Tibial artery (tissue), 4 donors: Measurements from ENCODE around the gene ADAM22.

Source experiments
- DNase-seq, 2 donors: peaks; one replicate each; pipeline ENCODE4 v3.0.0-alpha.2; 2019
- H3K27ac ChIP-seq, 2 donors: fragments of 200-600 bp; sonication (generic) in 1 of 2; 1 replicate in 1 of 2; 2 replicates in 1 of 2; pipeline ENCODE4 v1.5.1; 2018 to 2019; ENCODE audit warnings: mild to moderate bottlenecking in 1 of 2
- H3K27me3 ChIP-seq, 2 donors: fragments of 200-600 bp; sonication (generic) in 1 of 2; one replicate each; pipeline versions ENCODE4 v1.5.1 to v1.6.0; 2016 to 2019
- H3K36me3 ChIP-seq, 3 donors: fragments of 200-600 bp; sonication (generic) in 2 of 3; one replicate each; pipeline ENCODE4 v1.5.1; 2016 to 2019; ENCODE audit warnings: mild to moderate bottlenecking in 2 of 3
- H3K4me1 ChIP-seq, 4 donors: fragments of 200-600 bp; sonication (generic) in 2 of 4; 1 replicate in 3 of 4; 2 replicates in 1 of 4; pipeline ENCODE4 v1.5.1; 2016 to 2019
- H3K4me3 ChIP-seq, 2 donors: fragments of 200-600 bp; sonication (generic) in 1 of 2; 1 replicate in 1 of 2; 2 replicates in 1 of 2; pipeline ENCODE4 v1.5.1; 2018 to 2019; ENCODE audit warnings: mild to moderate bottlenecking in 2 of 2
- H3K9me3 ChIP-seq, 3 donors: fragments of 200-600 bp; sonication (generic) in 1 of 3; one replicate each; pipeline ENCODE4 v1.5.1; 2016 to 2019
- CTCF ChIP-seq, 2 experiments: fragments of 200-600 bp in 1 of 2; fragments of 450-650 bp in 1 of 2; IDR thresholded peaks; one replicate each; pipeline ENCODE4 v1.5.1; 2017 to 2019; ENCODE audit warnings: antibody characterized with exemption in 2 of 2, mild to moderate bottlenecking in 1 of 2, moderate library complexity in 1 of 2
- intact Hi-C: fragments of 100-400 bp; cut with DNase I; formaldehyde crosslinking; loops from one replicate; pipeline ENCODE4 v1.15.0; 2023; ENCODE audit warnings: low total_unique reads

ADAM22 gene

GRCh38 chr7:88104732-88105131, 170.7 kb downstream of the ADAM22 start:
- H3K36me3 ChIP-seq: no peaks in the 10 kb centered on the region
- no peaks in the 10 kb centered on the region for H3K9me3 ChIP-seq
- no peak for DNase-seq
- no peak overlapping the region for H3K4me3 ChIP-seq
- no peaks in the 10 kb centered on the region for H3K27me3 ChIP-seq
- H3K4me1 ChIP-seq: no peaks in the 10 kb centered on the region
- intact Hi-C loops: no loop called here
- H3K27ac ChIP-seq: no peak overlapping the region
- TF ChIP-seq CTCF (IDR thresholded peaks at IDR 0.05): no peak

GRCh38 chr7:88105231-88105630, 171.2 kb downstream of the ADAM22 start:
- H3K27me3 ChIP-seq: no peaks in the 10 kb centered on the region
- H3K4me3 ChIP-seq: no peak overlapping the region
- H3K4me1 ChIP-seq: no peaks in the 10 kb centered on the region
- no peak for DNase-seq
- TF ChIP-seq CTCF (IDR thresholded peaks at IDR 0.05): no peak
- no peaks in the 10 kb centered on the region for H3K36me3 ChIP-seq
- no peak overlapping the region for H3K27ac ChIP-seq
- H3K9me3 ChIP-seq: no peaks in the 10 kb centered on the region
- intact Hi-C loops: no loop called here

GRCh38 chr7:88106434-88106833, 172.4 kb downstream of the ADAM22 start:
- no peaks in the 10 kb centered on the region for H3K27me3 ChIP-seq
- no peaks in the 10 kb centered on the region for H3K4me1 ChIP-seq
- TF ChIP-seq CTCF (IDR thresholded peaks at IDR 0.05): no peak
- H3K9me3 ChIP-seq: no peaks in the 10 kb centered on the region
- H3K36me3 ChIP-seq: no peaks in the 10 kb centered on the region
- intact Hi-C loops: no loop called here
- no peak overlapping the region for H3K27ac ChIP-seq
- H3K4me3 ChIP-seq: no peak overlapping the region
- DNase-seq: no peak

- Histone ChIP-seq H3K27ac (no peak overlapping the region), H3K9me3 (no peaks in the 10 kb centered on the region), H3K4me1 (no peaks in the 10 kb centered on the region), H3K4me3 (no peak overlapping the region), H3K36me3 (no peaks in the 10 kb centered on the region), H3K27me3 (no peaks in the 10 kb centered on the region)
- TF ChIP-seq CTCF (IDR thresholded peaks at IDR 0.05): no peak
- intact Hi-C loops: no loop called here
- no peak for DNase-seq
These were observed 175.6 kb downstream of the ADAM22 start for GRCh38 chr7:88109612-88110011.

GRCh38 chr7:88111140-88111743, 177.2 kb downstream of the ADAM22 start:
- TF ChIP-seq CTCF (IDR thresholded peaks at IDR 0.05): peak; percentile 34 to 43
- no peak for DNase-seq
- H3K27ac ChIP-seq: no peak overlapping the region
- H3K27me3 ChIP-seq: no peaks in the 10 kb centered on the region
- H3K4me3 ChIP-seq: no peak overlapping the region
- H3K36me3 ChIP-seq: no peaks in the 10 kb centered on the region
- H3K4me1 ChIP-seq: no peaks in the 10 kb centered on the region
- H3K9me3 ChIP-seq: no peaks in the 10 kb centered on the region
- intact Hi-C loops: no loop called here

GRCh38 chr7:88111954-88112471, 178.0 kb downstream of the ADAM22 start:
- H3K4me1 ChIP-seq: no peaks in the 10 kb centered on the region
- TF ChIP-seq CTCF (IDR thresholded peaks at IDR 0.05): no peak
- no peak overlapping the region for H3K27ac ChIP-seq
- H3K9me3 ChIP-seq: no peaks in the 10 kb centered on the region
- H3K36me3 ChIP-seq: no peaks in the 10 kb centered on the region
- no peak for DNase-seq
- H3K27me3 ChIP-seq: no peaks in the 10 kb centered on the region
- intact Hi-C loops: no loop called here
- no peak overlapping the region for H3K4me3 ChIP-seq
